Measurements from ENCODE around the gene C1orf87. TPM values are rescaled to one million over a fixed set of nuclear protein-coding genes. Genes with fewer than 3 reads are reported as not detected.
"Not testable (repeated sequence)": the region's sequence is repeated elsewhere in the genome, so short reads cannot be mapped to it uniquely, and the experiment has no call there.

C1orf87 gene
- total RNA-seq, 4 donors from 2014 or later: not detected

GRCh38 chr1:59973719-59974118, 99.9 kb downstream of the C1orf87 start:
- no peaks in the 10 kb centered on the region for H3K9me3 ChIP-seq

GRCh38 chr1:59972216-59972927, 101.2 kb downstream of the C1orf87 start:
- WGBS, 2 donors: 92% methylated on average over 20 of the region's 20 CpGs
- Histone ChIP-seq H3K27me3 (no peaks in the 10 kb centered on the region), H3K9me3 (no peaks in the 10 kb centered on the region), H3K4me1 (peaks cover 0 to 16% (median 0%) of the 10 kb centered on the region in 4 donors), H3K36me3 (no peaks in the 10 kb centered on the region), H3K4me3 (no peak overlapping the region), H3K27ac (no peak overlapping the region)
- no peak for DNase-seq (ENCODE audit: low spot score in 2 of 2)
- TF ChIP-seq EP300 (IDR thresholded peaks at IDR 0.05): no peak
- TF ChIP-seq CTCF (IDR thresholded peaks at IDR 0.05): no peak
- TF ChIP-seq POLR2A (IDR thresholded peaks at IDR 0.05): no peak

More at GRCh38 chr1:59973719-59974118, 99.9 kb downstream of the C1orf87 start:
- Histone ChIP-seq H3K27ac (no peak overlapping the region), H3K27me3 (no peaks in the 10 kb centered on the region), H3K36me3 (no peaks in the 10 kb centered on the region), H3K4me3 (no peak overlapping the region), H3K4me1 (peaks cover 0 to 16% (median 0%) of the 10 kb centered on the region in 4 donors)
- 89 to 95% methylated on average over 1 of the region's 1 CpG for WGBS, 2 donors
- no peak for DNase-seq (ENCODE audit: low spot score in 2 of 2)
- TF ChIP-seq POLR2A (IDR thresholded peaks at IDR 0.05): no peak
- no peak for TF ChIP-seq CTCF (IDR thresholded peaks at IDR 0.05)
- no peak for TF ChIP-seq EP300 (IDR thresholded peaks at IDR 0.05)

- TF ChIP-seq POLR2A (IDR thresholded peaks at IDR 0.05) (no peak), CTCF (IDR thresholded peaks at IDR 0.05) (peak; percentile 75 to 90 (median 88)), EP300 (IDR thresholded peaks at IDR 0.05) (no peak)
- no peaks in the 10 kb centered on the region for H3K36me3 ChIP-seq
- H3K4me1 ChIP-seq: peaks cover 0 to 9% (median 0%) of the 10 kb centered on the region in 4 donors
- no peaks in the 10 kb centered on the region for H3K27me3 ChIP-seq
- no peaks in the 10 kb centered on the region for H3K9me3 ChIP-seq
- peak; percentile 60 to 65 for DNase-seq (ENCODE audit: low spot score in 2 of 2)
- no peak overlapping the region for H3K27ac ChIP-seq
- 10 to 11% methylated on average over 19 of the region's 19 CpGs for WGBS, 2 donors
- H3K4me3 ChIP-seq: no peak overlapping the region
Observed at GRCh38 chr1:59971464-59971911, 102.1 kb downstream of the C1orf87 start.

GRCh38 chr1:59969542-59970175, 103.9 kb downstream of the C1orf87 start:
- not testable (repeated sequence) for H3K27me3 ChIP-seq; H3K4me1 ChIP-seq; H3K9me3 ChIP-seq; DNase-seq (ENCODE audit: low spot score in 2 of 2); H3K4me3 ChIP-seq; H3K27ac ChIP-seq; H3K36me3 ChIP-seq
- 96 to 98% methylated on average over 24 to 38 of the region's 42 CpGs for WGBS, 2 donors

GRCh38 chr1:59968746-59969145, 104.8 kb downstream of the C1orf87 start:
- not testable (repeated sequence) for H3K4me3 ChIP-seq; H3K4me1 ChIP-seq; H3K9me3 ChIP-seq; H3K27me3 ChIP-seq; H3K36me3 ChIP-seq; H3K27ac ChIP-seq; DNase-seq (ENCODE audit: low spot score in 2 of 2)
- WGBS, 2 donors: 88 to 91% methylated on average over 17 of the region's 17 CpGs

GRCh38 chr1:59967780-59968179, 105.8 kb downstream of the C1orf87 start:
- no peaks in the 10 kb centered on the region for H3K27me3 ChIP-seq
- WGBS, 2 donors: 91 to 93% methylated on average over 3 of the region's 3 CpGs

More at GRCh38 chr1:59967780-59968179, 105.8 kb downstream of the C1orf87 start:
- no peak for TF ChIP-seq EP300 (IDR thresholded peaks at IDR 0.05)
- TF ChIP-seq CTCF (IDR thresholded peaks at IDR 0.05): no peak
- no peak for TF ChIP-seq POLR2A (IDR thresholded peaks at IDR 0.05)
- Histone ChIP-seq H3K36me3 (no peaks in the 10 kb centered on the region), H3K9me3 (no peaks in the 10 kb centered on the region), H3K4me1 (peaks cover 0 to 9% (median 0%) of the 10 kb centered on the region in 4 donors), H3K4me3 (no peak overlapping the region), H3K27ac (no peak overlapping the region)
- DNase-seq (ENCODE audit: low spot score in 2 of 2): no peak

Measured in tibial nerve (tissue), 4 donors.